Measurements from ENCODE around the gene S100A1.
A peak's percentile ranks its signal among the peaks of the same experiment; 100 is the strongest.
"Not testable (repeated sequence)": the region's sequence is repeated elsewhere in the genome, so short reads cannot be mapped to it uniquely, and the experiment has no call there.

The S100A1 gene

GRCh38 chr1:153630384-153630783 is 2.1 kb downstream of the S100A1 start:
- Histone ChIP-seq H3K4me3 (ENCODE audit: low read depth, low read length) (no peak overlapping the region), H3K27me3 (ENCODE audit: control insufficient read depth, insufficient read depth, low read length) (0 out of 2 replicates have a peak, but pooled peaks cover 3% of the 10 kb centered on the region), H3K27ac (ENCODE audit: low read depth, low read length) (no peak overlapping the region), H3K9me3 (ENCODE audit: control insufficient read depth, insufficient read depth, low read depth, low read length) (no peaks in the 10 kb centered on the region), H3K4me1 (ENCODE audit: control insufficient read depth, insufficient read depth, low read length) (peaks cover 40% of the 10 kb centered on the region), H3K36me3 (ENCODE audit: control insufficient read depth, insufficient read depth, low read length) (0 out of 2 replicates have a peak, but pooled peaks cover 2% of the 10 kb centered on the region), H3K9ac (ENCODE audit: low read length) (no peak overlapping the region)

DNA sequence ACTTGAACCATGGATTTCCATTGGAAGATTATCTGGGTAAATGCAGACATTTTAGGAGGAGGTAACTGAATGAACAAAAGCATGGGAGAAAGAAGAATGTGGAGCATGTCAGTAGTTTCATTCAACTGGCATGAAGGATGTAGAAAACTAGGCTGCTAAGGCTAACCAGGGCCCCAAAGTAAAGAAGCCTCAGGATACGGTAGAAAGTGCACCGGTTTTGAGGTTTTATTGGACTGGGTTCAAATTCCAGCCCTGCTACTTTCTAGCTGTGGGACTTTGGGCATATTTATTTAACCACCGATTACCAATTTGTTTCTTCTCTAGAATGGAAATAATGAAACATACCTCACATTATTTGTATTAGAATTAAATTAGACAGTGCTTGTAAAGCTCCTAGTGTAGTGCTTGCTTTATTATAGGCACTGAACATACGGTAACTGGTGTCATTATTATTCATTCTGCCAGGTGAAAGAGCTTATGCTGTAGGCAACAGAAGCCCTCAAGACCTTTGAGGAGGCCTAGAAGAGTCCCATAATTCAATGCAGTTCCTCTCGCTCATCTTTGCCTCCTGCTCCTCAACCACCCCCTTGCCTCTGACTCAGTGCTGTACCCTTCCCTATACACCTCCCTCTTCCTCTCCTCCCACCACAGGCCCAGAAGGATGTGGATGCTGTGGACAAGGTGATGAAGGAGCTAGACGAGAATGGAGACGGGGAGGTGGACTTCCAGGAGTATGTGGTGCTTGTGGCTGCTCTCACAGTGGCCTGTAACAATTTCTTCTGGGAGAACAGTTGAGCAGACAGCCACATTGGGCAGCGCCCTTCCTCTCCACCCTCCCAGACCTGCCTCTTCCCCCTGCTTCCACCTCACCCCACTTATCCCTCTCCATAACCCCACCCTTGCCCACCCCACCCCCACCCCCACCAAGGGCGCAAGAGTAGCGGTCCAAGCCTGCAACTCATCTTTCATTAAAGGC is 3.1 kb downstream of the S100A1 start:
- Histone ChIP-seq H3K9me3 (ENCODE audit: control insufficient read depth, insufficient read depth, low read depth, low read length) (no peaks in the 10 kb centered on the region), H3K27me3 (ENCODE audit: control insufficient read depth, insufficient read depth, low read length) (0 out of 2 replicates have a peak, but pooled peaks cover 3% of the 10 kb centered on the region), H3K36me3 (ENCODE audit: control insufficient read depth, insufficient read depth, low read length) (peaks cover 9% of the 10 kb centered on the region), H3K9ac (ENCODE audit: low read length) (no peak overlapping the region), H3K27ac (ENCODE audit: low read depth, low read length) (no peak overlapping the region), H3K4me3 (ENCODE audit: low read depth, low read length) (no peak overlapping the region), H3K4me1 (ENCODE audit: control insufficient read depth, insufficient read depth, low read length) (peaks cover 37% of the 10 kb centered on the region)

DNA sequence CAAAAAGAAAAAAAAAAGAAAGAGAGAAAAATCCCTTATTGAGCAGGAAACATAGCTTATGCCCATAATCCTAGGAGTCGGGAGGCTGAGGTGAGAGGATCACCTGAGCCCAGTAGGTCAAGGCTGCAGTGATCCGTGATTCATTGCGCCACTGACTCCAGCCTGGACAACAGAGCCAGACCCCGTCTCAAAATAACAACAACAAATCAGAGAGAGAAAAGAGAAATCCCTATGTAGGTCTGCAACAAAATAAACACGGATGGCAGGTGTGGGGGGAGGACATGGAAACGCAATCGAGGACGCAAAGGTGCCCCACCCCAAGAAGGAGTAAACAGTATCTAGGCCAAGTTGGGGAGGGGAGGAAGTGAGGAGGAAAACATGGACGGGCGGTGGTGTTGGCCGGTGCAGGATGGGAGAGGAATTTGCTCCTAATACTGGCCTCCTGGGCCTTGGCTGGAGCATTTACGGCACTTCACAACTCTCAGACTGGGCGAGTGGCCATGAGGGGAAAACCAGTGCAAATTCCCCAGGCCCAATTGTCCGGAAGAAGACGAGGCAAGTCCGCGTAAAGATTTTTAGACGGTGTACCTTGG is 5.0 kb downstream of the S100A1 start:
- Histone ChIP-seq H3K27ac (ENCODE audit: low read depth, low read length) (no peak overlapping the region), H3K4me3 (ENCODE audit: low read depth, low read length) (peak overlapping the region; percentile 81)

DNA sequence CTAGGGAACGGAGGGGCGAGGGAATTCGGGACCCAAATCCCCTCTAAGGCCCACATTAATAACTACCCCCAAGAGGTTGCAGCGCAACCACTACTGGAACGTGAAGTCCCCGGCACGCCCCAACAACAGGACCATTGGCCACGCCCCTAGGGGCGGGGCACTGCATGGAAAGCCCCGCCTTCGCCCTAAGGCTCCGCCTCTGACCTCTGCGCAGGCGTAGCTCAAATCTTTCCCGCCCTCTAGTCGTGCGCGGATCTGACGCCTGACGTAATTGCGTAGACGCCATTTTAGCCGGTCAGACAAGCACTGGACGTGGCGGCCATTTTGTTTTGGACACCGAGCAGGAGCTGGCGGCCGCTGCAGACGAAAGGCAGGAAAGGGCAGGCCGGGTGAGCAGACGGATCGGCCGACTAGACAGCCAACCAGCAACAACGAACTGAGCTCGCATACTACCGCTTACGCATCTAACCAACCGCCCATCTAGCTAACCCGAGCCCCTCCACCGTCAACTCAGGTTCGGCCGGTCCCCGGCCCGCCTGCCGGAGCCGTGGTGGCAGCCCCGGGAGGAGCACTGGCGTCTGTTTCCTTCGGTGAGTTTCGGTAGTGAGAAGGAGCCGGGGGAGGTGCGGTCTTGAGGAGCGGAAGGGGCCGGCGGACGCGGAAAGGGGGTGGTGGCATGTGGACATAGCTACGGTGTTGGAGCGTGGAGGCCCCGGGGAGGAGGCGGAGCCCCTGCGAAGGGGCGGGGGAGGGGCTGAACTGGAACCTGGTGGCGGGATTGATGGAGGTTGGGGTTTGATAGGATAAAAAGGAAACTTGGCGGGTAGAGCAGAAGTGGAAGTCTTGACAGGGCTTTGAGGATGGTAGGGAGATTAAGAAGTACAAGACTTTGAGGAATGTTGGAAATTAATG is 5.8 kb downstream of the S100A1 start, which contains the start of gene CHTOP:
CHTOP (plus strand) TSS at position 313 of the 912 bp plus-strand sequence. CDS start 2,523 bp downstream, outside the sequence.
- Histone ChIP-seq H3K4me1 (ENCODE audit: control insufficient read depth, insufficient read depth, low read length) (peaks cover 18% of the 10 kb centered on the region; the same call in 1 of the 2 replicates), H3K27ac (ENCODE audit: low read depth, low read length) (peak within 1 kb of the TSS; percentile 97), H3K9ac (ENCODE audit: low read length) (peak within 1 kb of the TSS; percentile 99), H3K36me3 (ENCODE audit: control insufficient read depth, insufficient read depth, low read length) (peaks cover 36% of the 10 kb centered on the region), H3K27me3 (ENCODE audit: control insufficient read depth, insufficient read depth, low read length) (no peaks in the 10 kb centered on the region), H3K4me3 (ENCODE audit: low read depth, low read length) (peak within 1 kb of the TSS; percentile 81), H3K9me3 (ENCODE audit: control insufficient read depth, insufficient read depth, low read depth, low read length) (no peaks in the 10 kb centered on the region)

More for the DNA sequence above, 5.0 kb downstream of the S100A1 start:
- no peaks in the 10 kb centered on the region for H3K27me3 ChIP-seq (ENCODE audit: control insufficient read depth, insufficient read depth, low read length)
- H3K36me3 ChIP-seq (ENCODE audit: control insufficient read depth, insufficient read depth, low read length), result peaks cover 28% of the 10 kb centered on the region
- H3K9ac ChIP-seq (ENCODE audit: low read length), result peak overlapping the region; percentile 5
- no peaks in the 10 kb centered on the region for H3K9me3 ChIP-seq (ENCODE audit: control insufficient read depth, insufficient read depth, low read depth, low read length)
- H3K4me1 ChIP-seq (ENCODE audit: control insufficient read depth, insufficient read depth, low read length), result peaks cover 25% of the 10 kb centered on the region

GRCh38 chr1:153635872-153636271 is 7.6 kb downstream of the S100A1 start:
- H3K4me3 ChIP-seq (ENCODE audit: low read depth, low read length), result 0 out of 2 replicates have a peak overlapping the region, but pooled peaks have one; percentile 81
- H3K9ac ChIP-seq (ENCODE audit: low read length), result no peak overlapping the region
- peaks cover 55% of the 10 kb centered on the region for H3K36me3 ChIP-seq (ENCODE audit: control insufficient read depth, insufficient read depth, low read length)
- no peak overlapping the region for H3K27ac ChIP-seq (ENCODE audit: low read depth, low read length)
- 0 out of 2 replicates have a peak, but pooled peaks cover 4% of the 10 kb centered on the region for H3K4me1 ChIP-seq (ENCODE audit: control insufficient read depth, insufficient read depth, low read length)
- no peaks in the 10 kb centered on the region for H3K27me3 ChIP-seq (ENCODE audit: control insufficient read depth, insufficient read depth, low read length)
- no peaks in the 10 kb centered on the region for H3K9me3 ChIP-seq (ENCODE audit: control insufficient read depth, insufficient read depth, low read depth, low read length)

- Histone ChIP-seq H3K9me3 (ENCODE audit: control insufficient read depth, insufficient read depth, low read depth, low read length) (no peaks in the 10 kb centered on the region), H3K4me3 (ENCODE audit: low read depth, low read length) (no peak overlapping the region), H3K27ac (ENCODE audit: low read depth, low read length) (no peak overlapping the region), H3K36me3 (ENCODE audit: control insufficient read depth, insufficient read depth, low read length) (peaks cover 59% of the 10 kb centered on the region), H3K4me1 (ENCODE audit: control insufficient read depth, insufficient read depth, low read length) (0 out of 2 replicates have a peak, but pooled peaks cover 4% of the 10 kb centered on the region), H3K27me3 (ENCODE audit: control insufficient read depth, insufficient read depth, low read length) (no peaks in the 10 kb centered on the region), H3K9ac (ENCODE audit: low read length) (no peak overlapping the region)
Measured at GRCh38 chr1:153636312-153636711, 8.1 kb downstream of the S100A1 start.

GRCh38 chr1:153638261-153638660 is 10.0 kb downstream of the S100A1 start:
- Histone ChIP-seq H3K9ac (ENCODE audit: low read length) (no peak overlapping the region), H3K27me3 (ENCODE audit: control insufficient read depth, insufficient read depth, low read length) (no peaks in the 10 kb centered on the region), H3K9me3 (ENCODE audit: control insufficient read depth, insufficient read depth, low read depth, low read length) (no peaks in the 10 kb centered on the region), H3K27ac (ENCODE audit: low read depth, low read length) (no peak overlapping the region), H3K4me1 (ENCODE audit: control insufficient read depth, insufficient read depth, low read length) (0 out of 2 replicates have a peak, but pooled peaks cover 4% of the 10 kb centered on the region), H3K36me3 (ENCODE audit: control insufficient read depth, insufficient read depth, low read length) (peaks cover 79% of the 10 kb centered on the region), H3K4me3 (ENCODE audit: low read depth, low read length) (no peak overlapping the region)

- no peak overlapping the region for H3K27ac ChIP-seq (ENCODE audit: low read depth, low read length)
- no peak overlapping the region for H3K4me3 ChIP-seq (ENCODE audit: low read depth, low read length)
- no peak overlapping the region for H3K9ac ChIP-seq (ENCODE audit: low read length)
- no peaks in the 10 kb centered on the region for H3K4me1 ChIP-seq (ENCODE audit: control insufficient read depth, insufficient read depth, low read length)
- H3K27me3 ChIP-seq (ENCODE audit: control insufficient read depth, insufficient read depth, low read length), result no peaks in the 10 kb centered on the region
- peaks cover 89% of the 10 kb centered on the region for H3K36me3 ChIP-seq (ENCODE audit: control insufficient read depth, insufficient read depth, low read length)
- no peaks in the 10 kb centered on the region for H3K9me3 ChIP-seq (ENCODE audit: control insufficient read depth, insufficient read depth, low read depth, low read length)
Measured at GRCh38 chr1:153639280-153639679, 11.0 kb downstream of the S100A1 start.

DNA sequence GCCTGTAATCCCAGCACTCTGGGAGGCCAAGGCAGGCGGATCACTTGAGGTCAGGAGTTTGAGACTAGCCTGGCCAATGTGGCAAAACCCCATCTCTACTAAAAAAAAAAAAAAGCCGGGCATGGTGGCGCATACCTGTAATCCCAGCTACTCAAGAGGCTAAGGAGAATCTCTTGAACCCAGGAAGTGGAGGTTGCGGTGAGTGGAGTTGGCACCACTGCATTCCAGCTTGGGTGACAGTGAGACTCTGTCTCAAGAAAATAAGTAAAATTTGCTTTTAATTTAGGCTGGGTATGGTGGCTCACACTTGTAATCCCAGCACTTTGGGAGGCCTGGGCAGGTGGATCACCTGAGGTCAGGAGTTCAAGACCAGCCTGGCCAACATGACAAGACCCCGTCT is 12.0 kb downstream of the S100A1 start:
- H3K27me3 ChIP-seq (ENCODE audit: control insufficient read depth, insufficient read depth, low read length); H3K9me3 ChIP-seq (ENCODE audit: control insufficient read depth, insufficient read depth, low read depth, low read length); H3K9ac ChIP-seq (ENCODE audit: low read length); H3K4me3 ChIP-seq (ENCODE audit: low read depth, low read length); H3K4me1 ChIP-seq (ENCODE audit: control insufficient read depth, insufficient read depth, low read length); H3K27ac ChIP-seq (ENCODE audit: low read depth, low read length): not testable (repeated sequence)
- peaks cover 98% of the 10 kb centered on the region for H3K36me3 ChIP-seq (ENCODE audit: control insufficient read depth, insufficient read depth, low read length)

DNA sequence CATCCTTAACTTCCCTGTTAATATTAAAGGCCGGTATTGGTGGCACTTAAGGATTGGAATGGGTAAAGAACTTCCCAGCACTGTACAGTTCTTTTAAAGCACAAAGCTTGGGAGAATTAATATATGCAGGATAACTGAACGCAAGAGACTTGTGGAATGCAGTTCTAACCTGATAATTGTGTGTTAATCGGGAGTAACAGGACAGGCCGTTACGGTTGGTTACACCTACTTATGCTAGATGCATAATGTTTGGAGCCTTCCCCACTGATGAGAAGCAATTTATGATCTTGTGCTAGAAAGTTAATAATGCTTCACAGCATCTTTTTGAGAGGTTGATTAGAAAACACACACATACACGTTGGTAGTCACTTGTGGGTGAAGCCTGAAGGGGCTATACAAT is 12.6 kb downstream of the S100A1 start:
- H3K27me3 ChIP-seq (ENCODE audit: control insufficient read depth, insufficient read depth, low read length), result no peaks in the 10 kb centered on the region
- peaks cover 100% of the 10 kb centered on the region for H3K36me3 ChIP-seq (ENCODE audit: control insufficient read depth, insufficient read depth, low read length)
- no peak overlapping the region for H3K27ac ChIP-seq (ENCODE audit: low read depth, low read length)
- H3K9ac ChIP-seq (ENCODE audit: low read length), result no peak overlapping the region
- no peaks in the 10 kb centered on the region for H3K9me3 ChIP-seq (ENCODE audit: control insufficient read depth, insufficient read depth, low read depth, low read length)
- H3K4me3 ChIP-seq (ENCODE audit: low read depth, low read length), result no peak overlapping the region
- no peaks in the 10 kb centered on the region for H3K4me1 ChIP-seq (ENCODE audit: control insufficient read depth, insufficient read depth, low read length)

Data from HUES6 (cell line).